ENCODE results near the gene NAV1.
"Not testable (repeated sequence)": the region's sequence is repeated elsewhere in the genome, so short reads cannot be mapped to it uniquely, and the experiment has no call there.

The NAV1 gene

GRCh38 chr1:201504799-201505502 lies 34.0 kb upstream of the NAV1 start:
- no peak for DNase-seq (ENCODE audit: low read depth)

GRCh38 chr1:201505503-201505890 lies 33.4 kb upstream of the NAV1 start:
- DNase-seq (ENCODE audit: low read depth): peak; percentile 52

- DNase-seq (ENCODE audit: low read depth): no peak
Observed at GRCh38 chr1:201506092-201506491, 32.8 kb upstream of the NAV1 start.

GRCh38 chr1:201506557-201507359 lies 32.2 kb upstream of the NAV1 start, which contains the start of gene CSRP1:
TSS of gene CSRP1 (minus strand) at chr1:201507123. CDS start at chr1:201496303, 10,820 bp downstream.
- DNase-seq (ENCODE audit: low read depth): peak; percentile 81

GRCh38 chr1:201507360-201507675 lies 31.6 kb upstream of the NAV1 start:
- no peak for DNase-seq (ENCODE audit: low read depth)

- DNase-seq (ENCODE audit: low read depth): no peak
Observed at GRCh38 chr1:201508809-201509208, 30.1 kb upstream of the NAV1 start.

- no peak for DNase-seq (ENCODE audit: low read depth)
Observed at GRCh38 chr1:201509601-201510374, 29.1 kb upstream of the NAV1 start.

- DNase-seq (ENCODE audit: low read depth): no peak
Observed at GRCh38 chr1:201510734-201511133, 28.2 kb upstream of the NAV1 start.

- DNase-seq (ENCODE audit: low read depth): no peak
Observed at GRCh38 chr1:201511396-201511940, 27.5 kb upstream of the NAV1 start.

- peak; percentile 17 for DNase-seq (ENCODE audit: low read depth)
Observed at GRCh38 chr1:201511941-201512539, 26.9 kb upstream of the NAV1 start.

GRCh38 chr1:201513498-201514243 lies 25.3 kb upstream of the NAV1 start:
- DNase-seq (ENCODE audit: low read depth): no peak

- no peak for DNase-seq (ENCODE audit: low read depth)
Observed at GRCh38 chr1:201514466-201514865, 24.5 kb upstream of the NAV1 start.

GRCh38 chr1:201515062-201515750 lies 23.7 kb upstream of the NAV1 start:
- no peak for DNase-seq (ENCODE audit: low read depth)

GRCh38 chr1:201515895-201516294 lies 23.0 kb upstream of the NAV1 start:
- no peak for DNase-seq (ENCODE audit: low read depth)

GRCh38 chr1:201516511-201517127 lies 22.3 kb upstream of the NAV1 start:
- no peak for DNase-seq (ENCODE audit: low read depth)

GRCh38 chr1:201517631-201518030 lies 21.3 kb upstream of the NAV1 start:
- DNase-seq (ENCODE audit: low read depth): no peak

- no peak for DNase-seq (ENCODE audit: low read depth)
Observed at GRCh38 chr1:201518071-201518470, 20.9 kb upstream of the NAV1 start.

- not testable (repeated sequence) for DNase-seq (ENCODE audit: low read depth)
Observed at GRCh38 chr1:201520046-201520575, 18.8 kb upstream of the NAV1 start.

GRCh38 chr1:201525193-201525778 lies 13.6 kb upstream of the NAV1 start:
- DNase-seq (ENCODE audit: low read depth): no peak

- no peak for DNase-seq (ENCODE audit: low read depth)
Observed at GRCh38 chr1:201527879-201528278, 11.0 kb upstream of the NAV1 start.

Measured in fibroblast of gingiva (primary cell).